ENCODE data around the gene CHST1. TPM values are rescaled to one million over a fixed set of nuclear protein-coding genes. Genes with fewer than 3 reads are reported as not detected.

CHST1 gene
- total RNA-seq, 1 donor from 2014 or later: not detected

GRCh38 chr11:45667929-45668680 lies 2.7 kb upstream of the CHST1 start:
- no peaks in the 10 kb centered on the region for H3K9me3 ChIP-seq (ENCODE audit: low read depth)
- Mint-ChIP-seq H3K4me1 (peaks cover 20% of the 10 kb centered on the region), H3K27me3 (ENCODE audit: insufficient read depth, low read depth) (peaks cover 41% of the 10 kb centered on the region), H3K27ac (no peak overlapping the region), H3K36me3 (no peaks in the 10 kb centered on the region), H3K9me3 (no peaks in the 10 kb centered on the region), H3K4me3 (no peak overlapping the region)
- peaks cover 14% of the 10 kb centered on the region for H3K4me1 ChIP-seq
- TF ChIP-seq EZH2 (IDR thresholded peaks at IDR 0.05): no peak
- TF ChIP-seq CTCF (IDR thresholded peaks at IDR 0.05): no peak
- TF ChIP-seq EZH2phosphoT487 (IDR thresholded peaks at IDR 0.05): no peak
- H3K4me3 ChIP-seq: no peak overlapping the region
- peaks cover 21% of the 10 kb centered on the region for H3F3A ChIP-seq (ENCODE audit: low read depth)
- no peaks in the 10 kb centered on the region for H3K36me3 ChIP-seq
- H2AFZ ChIP-seq (replicated peaks): no peak overlapping the region
- no peak overlapping the region for H3K27ac ChIP-seq
- no peak for DNase-seq (ENCODE audit: low spot score)
- H4K20me1 ChIP-seq (ENCODE audit: low read depth): peaks cover 18% of the 10 kb centered on the region
- no peak overlapping the region for H3K9ac ChIP-seq
- no peak overlapping the region for H3K4me2 ChIP-seq
- H3K27me3 ChIP-seq: peaks cover 66% of the 10 kb centered on the region
- H3K79me2 ChIP-seq (ENCODE audit: low read depth): no peaks in the 10 kb centered on the region

- Histone ChIP-seq H3K79me2 (ENCODE audit: low read depth) (no peaks in the 10 kb centered on the region), H3K36me3 (no peaks in the 10 kb centered on the region), H3K4me2 (no peak overlapping the region), H3K27ac (no peak overlapping the region), H3F3A (ENCODE audit: low read depth) (peaks cover 21% of the 10 kb centered on the region), H3K4me3 (no peak overlapping the region), H3K4me1 (peaks cover 19% of the 10 kb centered on the region), H2AFZ (replicated peaks) (no peak overlapping the region), H3K9ac (no peak overlapping the region), H4K20me1 (ENCODE audit: low read depth) (peaks cover 21% of the 10 kb centered on the region), H3K27me3 (peaks cover 78% of the 10 kb centered on the region), H3K9me3 (ENCODE audit: low read depth) (no peaks in the 10 kb centered on the region)
- DNase-seq (ENCODE audit: low spot score): no peak
- Mint-ChIP-seq H3K4me3 (peak overlapping the region; percentile 86), H3K36me3 (no peaks in the 10 kb centered on the region), H3K4me1 (peaks cover 29% of the 10 kb centered on the region), H3K9me3 (no peaks in the 10 kb centered on the region), H3K27me3 (ENCODE audit: insufficient read depth, low read depth) (peaks cover 42% of the 10 kb centered on the region), H3K27ac (no peak overlapping the region)
- no peak for TF ChIP-seq EZH2phosphoT487 (IDR thresholded peaks at IDR 0.05)
- TF ChIP-seq EZH2 (IDR thresholded peaks at IDR 0.05): no peak
- TF ChIP-seq CTCF (IDR thresholded peaks at IDR 0.05): no peak
Measured at GRCh38 chr11:45666648-45667642, 1.5 kb upstream of the CHST1 start.

GRCh38 chr11:45665933-45666647 lies 668 bp upstream of the CHST1 start:
- peaks cover 27% of the 10 kb centered on the region for H3K4me1 ChIP-seq
- peak overlapping the region; percentile 85 for H3K4me3 ChIP-seq
- H3K4me3 Mint-ChIP-seq: peak overlapping the region; percentile 86
- H2AFZ ChIP-seq (replicated peaks): peak overlapping the region; percentile 94
- TF ChIP-seq CTCF (IDR thresholded peaks at IDR 0.05): no peak
- TF ChIP-seq EZH2 (IDR thresholded peaks at IDR 0.05): no peak
- TF ChIP-seq EZH2phosphoT487 (IDR thresholded peaks at IDR 0.05): no peak
- no peak overlapping the region for H3K9ac ChIP-seq
- no peaks in the 10 kb centered on the region for H3K9me3 ChIP-seq (ENCODE audit: low read depth)
- peaks cover 37% of the 10 kb centered on the region for H3K4me1 Mint-ChIP-seq
- H3K36me3 ChIP-seq: no peaks in the 10 kb centered on the region
- H3K27ac Mint-ChIP-seq: no peak overlapping the region
- peaks cover 26% of the 10 kb centered on the region for H3F3A ChIP-seq (ENCODE audit: low read depth)
- no peaks in the 10 kb centered on the region for H3K79me2 ChIP-seq (ENCODE audit: low read depth)
- peak overlapping the region; percentile 98 for H3K4me2 ChIP-seq
- H3K9me3 Mint-ChIP-seq: no peaks in the 10 kb centered on the region
- H3K27ac ChIP-seq: no peak overlapping the region
- peaks cover 40% of the 10 kb centered on the region for H3K27me3 Mint-ChIP-seq (ENCODE audit: insufficient read depth, low read depth)
- no peak for DNase-seq (ENCODE audit: low spot score)
- peaks cover 86% of the 10 kb centered on the region for H3K27me3 ChIP-seq
- H3K36me3 Mint-ChIP-seq: no peaks in the 10 kb centered on the region
- H4K20me1 ChIP-seq (ENCODE audit: low read depth): peaks cover 21% of the 10 kb centered on the region
